Left colon (tissue), 2 donors: ENCODE results near the gene CMTM2. TPM values are rescaled to one million over a fixed set of nuclear protein-coding genes. Genes with fewer than 3 reads are reported as not detected.
"Not testable (repeated sequence)": the region's sequence is repeated elsewhere in the genome, so short reads cannot be mapped to it uniquely, and the experiment has no call there.

Source experiments
- ATAC-seq: fragments of 200-7000 bp; cut with Tn5 transposase; one replicate; pipeline ENCODE4 v1.9.1; 2020; ENCODE audit warnings: mild to moderate bottlenecking, moderate library complexity
- DNase-seq, 2 donors: peaks; one replicate each; pipeline ENCODE4 v3.0.0-alpha.2; 2020
- intact Hi-C, 2 donors: fragments of 100-400 bp; cut with DNase I in 1 of 2; cut with micrococcal nuclease in 1 of 2; formaldehyde crosslinking; loops; one replicate each; pipeline versions ENCODE4 v1.11.2 to v1.14.0; 2022; cut with DNase I, micrococcal nuclease
- total RNA-seq, 2 donors: library from RNA; stranded (reverse); fragmentation: NEBNext Ultra II Directional; extraction: Animal tissue kit (Norgen Biotek cat#: 25700); gene quantifications; one replicate each; pipeline ENCODE4 v1.2.1, GENCODE V29; 2021
- donor health status: DM: no; HTN: no; CAD: no.
- donor health status: DM: yes; HTN: yes; CAD: no.

Gene CMTM2
- total RNA-seq, 2 donors from 2014 or later = not detected

DNA sequence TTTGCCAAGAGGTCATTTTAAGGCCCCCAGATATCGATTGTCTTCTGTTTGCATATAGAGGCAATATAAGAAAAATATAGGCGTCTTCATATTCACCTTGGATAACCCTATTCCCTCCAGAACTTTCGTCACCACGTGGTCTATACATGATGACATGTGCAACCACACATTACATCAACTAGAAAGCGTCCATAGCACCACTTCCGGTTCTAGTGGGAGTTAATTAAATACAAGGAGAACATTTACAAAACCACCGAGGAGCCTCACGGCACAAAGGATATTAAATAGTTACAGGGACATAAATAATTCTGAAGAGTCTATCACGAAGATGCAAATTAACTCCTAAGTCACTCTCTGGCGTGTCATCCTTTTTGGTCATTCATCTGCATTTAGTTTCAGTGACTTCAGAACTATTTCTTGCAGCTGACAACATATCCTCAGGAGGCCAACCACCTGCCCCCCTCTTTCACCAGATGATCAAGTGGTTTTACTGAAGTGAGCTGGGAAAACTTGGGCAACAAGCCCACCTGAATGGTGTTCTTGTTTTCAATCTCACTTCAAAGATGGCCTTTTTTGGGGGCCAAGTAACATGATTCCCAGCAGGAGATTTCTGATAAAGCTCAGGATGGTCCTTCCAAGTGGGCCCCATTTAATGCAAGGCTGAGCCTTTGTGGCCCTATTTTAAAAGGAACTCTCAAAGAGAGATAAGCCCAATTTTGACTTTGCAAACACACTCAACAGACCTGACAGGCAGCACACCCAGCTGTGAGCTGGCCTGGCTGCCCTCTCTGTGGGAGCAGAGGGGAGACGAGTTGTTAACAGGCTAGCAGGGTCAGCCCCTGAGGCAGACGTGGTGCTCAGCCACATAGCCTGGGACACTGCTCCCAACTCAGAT, 40.5 kb downstream of the CMTM2 start:
- intact Hi-C loops = no loop called here
- no peak for DNase-seq
- ATAC-seq = no peak

DNA sequence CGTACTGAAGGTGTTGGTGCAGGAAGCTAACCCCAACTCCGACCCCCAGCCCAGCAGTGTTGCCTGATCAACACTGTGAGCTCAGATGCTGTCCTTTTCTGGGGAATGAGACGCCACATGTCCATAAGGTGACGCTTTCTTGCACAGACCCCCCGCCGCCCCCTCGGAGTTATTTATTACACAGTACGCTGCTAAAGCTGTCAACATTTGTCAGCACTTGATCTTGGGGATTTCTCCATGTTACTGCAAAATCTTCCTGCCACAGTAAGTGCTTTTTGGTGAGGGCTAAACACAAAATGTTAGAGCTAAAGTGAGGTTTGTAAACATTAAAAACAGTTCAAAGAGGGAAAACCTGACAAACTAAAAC, 41.1 kb downstream of the CMTM2 start:
- ATAC-seq (no peak), DNase-seq (no peak)

DNA sequence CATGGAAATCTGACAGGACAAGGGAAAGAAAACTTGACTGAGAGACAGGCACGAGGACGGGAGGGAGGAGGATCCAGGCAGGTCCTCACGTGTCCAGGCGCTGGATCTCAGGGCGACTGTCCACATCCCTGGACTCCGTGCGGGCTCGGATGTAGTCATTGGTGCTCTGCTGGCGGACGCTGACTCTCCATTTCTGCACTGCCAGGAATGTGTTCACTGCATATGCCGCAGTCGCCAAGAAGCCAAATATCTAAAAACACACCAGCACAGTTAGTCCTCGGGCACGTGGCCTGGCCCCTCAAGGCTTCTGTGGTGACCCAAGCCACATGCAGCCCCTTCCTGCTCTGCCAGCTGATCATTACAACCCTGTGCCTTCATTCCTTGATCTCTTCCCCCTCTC, 42.7 kb downstream of the CMTM2 start:
- intact Hi-C loops = no loop called here
- DNase-seq = no peak
- ATAC-seq = no peak

More for the DNA sequence above, 41.1 kb downstream of the CMTM2 start:
- intact Hi-C loops = no loop called here

DNA sequence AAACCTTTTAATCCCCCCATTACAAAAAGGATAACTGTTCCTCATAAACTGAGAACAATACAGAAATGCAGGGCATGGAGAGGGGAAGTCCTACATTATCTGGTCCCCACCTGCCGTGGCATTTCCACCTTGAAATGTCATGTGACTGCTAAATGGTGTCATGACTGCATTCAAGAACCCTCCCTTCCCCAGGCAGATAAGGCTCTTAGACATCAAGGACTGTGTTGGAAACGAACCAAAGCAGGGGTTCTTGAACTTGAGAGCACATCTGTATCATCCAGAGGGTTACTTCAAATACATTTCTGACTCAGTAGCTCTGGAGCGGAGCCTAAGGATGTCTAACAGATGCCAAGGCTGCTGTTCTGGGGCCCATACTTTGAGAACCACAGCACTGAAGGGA, 43.6 kb downstream of the CMTM2 start:
- intact Hi-C loops = no loop called here
- DNase-seq = no peak
- no peak for ATAC-seq

DNA sequence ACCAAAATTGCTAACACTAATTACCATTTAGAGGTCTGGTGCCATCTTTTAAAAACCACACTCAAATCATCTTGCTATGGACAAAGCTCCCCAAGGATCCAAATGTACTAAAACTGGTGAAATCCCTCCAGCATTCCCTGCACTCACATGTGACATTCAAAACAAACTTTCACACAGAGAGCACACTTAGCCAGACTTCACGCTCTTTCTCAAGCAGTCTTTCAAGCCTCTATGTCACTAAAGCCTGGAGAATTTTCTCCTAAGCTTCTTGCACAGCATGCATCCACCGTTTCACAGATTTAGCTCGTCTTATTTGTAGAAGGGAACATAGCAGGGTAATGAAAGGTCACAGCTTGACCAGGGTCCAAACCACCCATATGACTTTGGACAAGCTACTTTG, 44.5 kb downstream of the CMTM2 start:
- ATAC-seq (no peak), DNase-seq (no peak)
- intact Hi-C loops = no loop called here

DNA sequence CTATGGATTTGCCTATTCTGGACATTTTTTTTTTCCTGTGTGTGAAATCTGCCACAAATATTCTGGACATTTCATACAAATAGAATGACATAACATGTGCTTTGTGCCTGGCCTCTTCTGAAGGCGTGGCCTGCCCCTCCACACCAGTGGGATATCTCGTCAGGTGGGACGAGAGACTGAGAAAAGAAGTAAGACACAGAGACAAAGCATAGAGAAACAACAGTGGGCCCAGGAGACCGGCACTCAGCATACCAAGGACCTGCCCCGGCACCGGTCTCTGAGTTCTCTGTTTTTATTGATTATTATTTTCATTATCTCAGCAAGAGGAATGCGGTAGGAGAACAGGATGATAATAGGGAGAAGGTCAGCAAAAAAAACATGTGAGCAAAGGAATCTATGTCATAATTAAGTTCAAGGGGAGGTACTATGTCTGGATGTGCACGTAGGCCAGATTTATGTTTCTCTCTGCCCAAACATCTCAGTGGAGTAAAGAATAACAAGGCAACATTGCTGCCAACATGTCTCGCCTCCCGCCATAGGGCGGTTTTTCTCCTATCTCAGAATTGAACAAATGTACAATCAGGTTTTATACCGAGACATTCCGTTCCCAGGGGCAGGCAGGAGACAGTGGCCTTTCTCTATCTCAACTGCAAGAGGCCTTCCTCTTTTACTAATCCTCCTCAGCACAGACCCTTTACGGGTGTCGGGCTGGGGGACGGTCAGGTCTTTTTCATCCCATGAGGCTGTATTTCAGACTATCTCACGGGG, 48.5 kb downstream of the CMTM2 start:
- DNase-seq, ATAC-seq, intact Hi-C loops: not testable (repeated sequence)

DNA sequence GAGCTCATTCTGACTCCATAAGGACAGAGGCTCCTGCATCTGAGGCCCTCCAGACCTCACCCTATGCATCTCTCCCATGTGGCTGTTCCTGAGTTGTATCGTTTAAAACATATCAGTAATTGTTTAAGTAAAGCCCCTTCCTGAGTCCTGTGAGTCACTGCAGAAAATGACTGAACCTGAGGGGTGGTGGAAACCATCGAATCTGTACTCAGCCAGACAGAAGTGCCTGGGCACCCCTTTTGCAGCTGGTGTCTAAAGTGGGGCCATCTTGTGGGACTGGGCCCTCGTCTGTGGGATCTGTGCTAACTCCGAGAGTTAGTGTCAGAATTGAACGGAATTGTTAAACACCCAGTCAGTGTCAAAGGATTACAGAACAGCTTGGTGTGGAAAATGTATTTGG, 50.6 kb downstream of the CMTM2 start:
- ATAC-seq (no peak), DNase-seq (no peak)
- intact Hi-C loops = no loop called here

DNA sequence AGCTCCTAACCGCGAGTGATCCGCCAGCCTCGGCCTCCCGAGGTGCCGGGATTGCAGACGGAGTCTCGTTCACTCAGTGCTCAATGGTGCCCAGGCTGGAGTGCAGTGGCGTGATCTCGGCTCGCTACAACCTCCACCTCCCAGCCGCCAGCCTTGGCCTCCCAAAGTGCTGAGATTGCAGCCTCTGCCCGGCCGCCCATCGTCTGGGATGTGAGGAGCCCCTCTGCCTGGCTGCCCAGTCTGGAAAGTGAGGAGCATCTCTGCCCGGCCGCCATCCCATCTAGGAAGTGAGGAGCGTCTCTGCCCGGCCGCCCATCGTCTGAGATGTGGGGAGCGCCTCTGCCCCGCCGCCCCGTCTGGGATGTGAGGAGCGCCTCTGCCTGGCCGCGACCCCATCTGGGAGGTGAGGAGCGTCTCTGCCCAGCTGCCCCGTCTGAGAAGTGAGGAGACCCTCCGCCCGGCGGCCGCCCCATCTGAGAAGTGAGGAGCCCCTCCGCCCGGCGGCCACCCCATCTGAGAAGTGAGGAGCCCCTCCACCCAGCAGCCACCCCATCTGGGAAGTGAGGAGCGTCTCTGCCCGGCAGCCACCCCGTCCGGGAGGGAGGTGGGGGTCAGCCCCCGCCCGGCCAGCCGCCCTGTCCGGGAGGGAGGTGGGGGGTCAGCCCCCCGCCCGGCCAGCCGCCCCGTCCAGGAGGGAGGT, 51.4 kb downstream of the CMTM2 start:
- ATAC-seq, DNase-seq, intact Hi-C loops: not testable (repeated sequence)

DNA sequence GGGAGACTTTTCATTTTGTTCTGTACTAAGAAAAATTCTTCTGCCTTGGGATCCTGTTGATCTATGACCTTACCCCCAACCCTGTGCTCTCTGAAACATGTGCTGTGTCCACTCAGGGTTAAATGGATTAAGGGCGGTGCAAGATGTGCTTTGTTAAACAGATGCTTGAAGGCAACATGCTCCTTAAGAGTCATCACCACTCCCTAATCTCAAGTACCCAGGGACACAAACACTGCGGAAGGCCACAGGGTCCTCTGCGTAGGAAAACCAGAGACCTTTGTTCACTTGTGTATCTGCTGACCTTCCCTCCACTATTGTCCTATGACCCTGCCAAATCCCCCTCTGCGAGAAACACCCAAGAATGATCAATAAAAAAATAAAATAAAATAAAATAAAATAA, 52.3 kb downstream of the CMTM2 start:
- intact Hi-C loops = not testable (repeated sequence)

DNA sequence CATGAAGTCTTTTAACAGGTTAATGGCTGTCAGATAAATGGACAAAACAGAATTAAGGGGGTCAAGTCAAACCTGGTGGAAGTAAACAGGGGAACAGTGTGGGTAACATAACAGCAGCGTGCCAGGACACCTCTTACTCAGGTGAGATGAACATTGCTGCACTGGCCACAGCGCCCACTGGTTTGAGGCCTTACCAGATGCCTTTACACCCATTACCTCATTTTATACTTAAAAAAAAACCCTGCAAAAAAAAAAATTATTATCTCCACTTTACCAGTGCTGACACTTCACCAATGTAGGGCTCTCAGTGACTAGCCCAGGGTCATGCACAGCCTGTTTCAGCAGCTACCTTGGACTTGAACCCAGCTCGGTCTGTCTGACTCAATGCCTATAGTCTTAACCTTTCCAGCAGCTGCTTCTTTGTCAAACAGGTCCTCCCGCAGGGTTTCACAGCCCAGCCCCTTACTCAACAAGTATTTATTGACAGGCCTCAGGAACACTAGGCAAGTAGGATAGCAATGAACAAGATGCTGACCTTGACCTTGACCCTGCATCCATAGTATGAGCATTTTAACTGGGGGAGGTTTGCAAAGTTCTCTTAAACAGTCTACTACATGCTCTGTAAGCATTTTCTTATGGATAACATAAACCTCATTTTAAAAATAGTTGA, 55.4 kb downstream of the CMTM2 start:
- intact Hi-C loops = no loop called here
- ATAC-seq (no peak), DNase-seq (no peak)

More for the DNA sequence above, 52.3 kb downstream of the CMTM2 start:
- DNase-seq, ATAC-seq: not testable (repeated sequence)

DNA sequence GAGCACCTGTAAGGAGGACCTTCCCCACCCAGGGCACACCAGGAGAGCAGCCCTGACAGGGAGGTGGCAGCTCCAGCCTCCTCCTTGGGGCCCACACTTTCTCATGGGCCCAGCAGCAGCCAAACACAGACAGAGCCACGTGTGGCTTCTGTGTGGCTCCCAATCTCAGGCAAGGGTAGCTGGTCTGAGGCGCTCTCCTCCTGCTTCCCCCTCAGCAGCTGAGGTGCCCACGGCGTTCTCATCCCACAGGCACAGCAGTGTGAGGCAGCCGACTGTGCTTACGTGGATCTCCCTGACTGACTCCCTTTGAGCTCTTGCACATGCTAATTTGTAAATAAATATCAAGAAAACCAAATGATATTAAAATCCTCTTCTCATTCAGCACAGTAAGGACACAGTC, 56.1 kb downstream of the CMTM2 start:
- no peak for ATAC-seq
- intact Hi-C loops = no loop called here
- DNase-seq = no peak

DNA sequence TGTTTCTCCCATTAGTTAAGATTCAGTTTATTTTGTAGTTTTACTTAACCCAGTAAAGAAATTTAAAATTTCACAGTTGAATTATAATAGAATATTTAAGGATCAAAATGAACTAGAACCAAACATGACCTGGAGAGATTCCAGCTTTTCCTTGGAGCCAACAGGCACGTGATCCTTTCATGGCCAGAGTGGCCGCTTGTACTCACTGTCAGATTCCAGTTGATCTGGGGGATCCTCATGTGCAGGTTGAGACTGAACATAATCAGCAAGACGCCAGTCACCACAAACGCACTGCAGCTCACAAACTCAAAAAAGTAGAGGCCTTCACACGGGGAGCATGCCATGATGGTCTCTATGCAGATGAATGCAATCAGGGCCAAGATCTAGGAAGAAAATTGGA, 56.9 kb downstream of the CMTM2 start:
- ATAC-seq (no peak), DNase-seq (no peak)
- intact Hi-C loops = no loop called here

DNA sequence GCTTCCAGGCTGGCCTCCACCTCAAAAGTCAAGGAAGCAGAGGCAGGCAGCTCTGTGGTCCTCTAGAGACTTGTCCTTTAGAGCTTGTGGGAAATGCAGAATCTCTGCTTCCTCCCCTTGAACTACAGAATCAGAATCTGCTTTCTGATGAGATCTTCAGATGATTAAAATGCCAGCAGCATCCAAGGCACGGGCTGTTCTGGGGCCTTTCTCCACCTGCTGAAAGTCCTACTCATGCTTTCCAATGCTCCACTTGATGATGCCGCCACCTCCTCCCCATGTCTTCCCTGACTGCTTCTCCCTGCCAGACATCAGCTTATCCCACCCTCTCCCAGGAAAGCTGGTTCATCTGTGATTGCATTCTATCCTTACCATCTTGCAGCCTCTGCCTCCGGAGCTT, 58.5 kb downstream of the CMTM2 start:
- intact Hi-C loops = no loop called here
- DNase-seq (no peak), ATAC-seq (no peak)

Other genes starting within 250 kb of the CMTM2 start
- gene CDH5, start 212.8 kb upstream of the CMTM2 start, total RNA-seq = 1 to 10 TPM; 7.7 to 9.9 TPM
- gene BEAN1, start 152.2 kb upstream of the CMTM2 start, total RNA-seq = not detected
- 10 to 100 TPM; 14.5 to 19.2 TPM for gene TK2, start 29.3 kb upstream of the CMTM2 start, total RNA-seq
- 10 to 100 TPM; 27.5 to 31.8 TPM for gene CKLF, start 26.9 kb upstream of the CMTM2 start, total RNA-seq
- 1 to 10 TPM; 3.4 to 4.9 TPM for gene CMTM1, start 13.0 kb upstream of the CMTM2 start, total RNA-seq
- gene CMTM3, start 25.2 kb downstream of the CMTM2 start, total RNA-seq = 1 to 10 TPM; 3.4 to 6.7 TPM
- 100 to 1,000 TPM; 168 to 172 TPM for gene CMTM4, start 117.3 kb downstream of the CMTM2 start, total RNA-seq
- 100 to 1,000 TPM; 165 to 171 TPM for gene DYNC1LI2, start 172.1 kb downstream of the CMTM2 start, total RNA-seq
- gene TERB1, start 222.1 kb downstream of the CMTM2 start, total RNA-seq = under 1 TPM in 1 of 2 donors, not detected in 1; 0.11 TPM